IMR-90 (cell line): ENCODE measurements around the gene HAVCR2. TPM values are rescaled to one million over a fixed set of nuclear protein-coding genes. Genes with fewer than 3 reads are reported as not detected.

Experiments
- ATAC-seq: fragments of 200-7000 bp; cut with Tn5 transposase; 2 replicates; pipeline ENCODE4 v1.9.1; 2020; ENCODE audit warnings: low read depth, mild to moderate bottlenecking, moderate library complexity
- BruUV-seq: library from RNA; stranded (reverse); fragments of 400-500 nt; replicated peaks from 2 replicates; lab custom pipeline; 2021; lab: Mats Ljungman, UMichigan
- CTCF ChIA-PET: fragments of 300-600 bp; formaldehyde crosslinking; extraction: SDS; loops from one replicate; lab custom pipeline; 2021; ENCODE audit warnings: antibody characterized with exemption; lab: Yijun Ruan, JAX
- POLR2A ChIA-PET: fragments of 300-600 bp; sonication (Branson Sonifier 250); formaldehyde crosslinking; loops from one replicate; lab custom pipeline; 2022; ENCODE audit warnings: antibody characterized with exemption; ENCODE audit not compliant: unreplicated experiment; lab: Charles Lee
- DNase-seq: peaks from one replicate; pipeline ENCODE4 v3.0.0; 2013
- H2AFZ ChIP-seq: replicated peaks from 2 replicates; pipeline ENCODE3; 2013; ENCODE audit warnings: low read length, mild to moderate bottlenecking; ENCODE audit not compliant: poor library complexity
- H2AK5ac ChIP-seq: 2 replicates; pipeline ENCODE4 v1.6.1; 2013; ENCODE audit warnings: low read depth, low read length, inconsistent platforms
- H2AK9ac ChIP-seq: replicated peaks from 2 replicates; pipeline ENCODE3; 2013; ENCODE audit warnings: mild to moderate bottlenecking, low read depth, low read length, moderate library complexity; ENCODE audit not compliant: poor library complexity
- H2BK120ac ChIP-seq: 2 replicates; pipeline ENCODE4 v1.6.1; 2013; ENCODE audit warnings: low read depth, low read length, inconsistent platforms
- H2BK15ac ChIP-seq: 3 replicates; pipeline ENCODE4 v1.6.1; 2013; ENCODE audit warnings: low read depth, low read length, inconsistent platforms
- H2BK20ac ChIP-seq: 2 replicates; pipeline ENCODE4 v1.6.1; 2013; ENCODE audit warnings: low read depth, mild to moderate bottlenecking, inconsistent platforms, low read length, moderate library complexity
- H2BK5ac ChIP-seq: 2 replicates; pipeline ENCODE4 v1.6.1; 2013; ENCODE audit warnings: mild to moderate bottlenecking, low read depth, low read length, inconsistent platforms; ENCODE audit not compliant: poor library complexity, severe bottlenecking
- H3K14ac ChIP-seq: replicated peaks from 2 replicates; pipeline ENCODE4 v1.6.1; 2013; ENCODE audit warnings: low read depth, low read length, inconsistent platforms
- H3K18ac ChIP-seq: 2 replicates; pipeline ENCODE4 v1.6.1; 2013; ENCODE audit warnings: low read depth, low read length, control low read depth
- H3K23ac ChIP-seq: 2 replicates; pipeline ENCODE4 v1.6.1; 2013; ENCODE audit warnings: low read depth, low read length, inconsistent platforms
- H3K27ac ChIP-seq: 2 replicates; pipeline ENCODE4 v1.5.1; 2013; ENCODE audit warnings: mild to moderate bottlenecking, control low read depth, low read length; ENCODE audit not compliant: insufficient read depth
- H3K27me3 ChIP-seq: 2 replicates; pipeline ENCODE4 v1.6.1; 2013; ENCODE audit warnings: low read length; ENCODE audit not compliant: control insufficient read depth, insufficient read depth
- H3K36me3 ChIP-seq: 2 replicates; pipeline ENCODE4 v1.6.1; 2013; ENCODE audit warnings: low read length, mixed read lengths; ENCODE audit not compliant: control insufficient read depth, insufficient read depth
- H3K4ac ChIP-seq: 2 replicates; pipeline ENCODE4 v1.6.1; 2013; ENCODE audit warnings: low read depth, low read length, inconsistent platforms
- H3K4me1 ChIP-seq: 2 replicates; pipeline ENCODE4 v1.6.1; 2013; ENCODE audit warnings: low read length, mixed read lengths; ENCODE audit not compliant: control insufficient read depth, insufficient read depth
- H3K4me2 ChIP-seq: 2 replicates; pipeline ENCODE4 v1.6.1; 2013; ENCODE audit warnings: low read depth, mild to moderate bottlenecking, control low read depth, low read length, moderate library complexity
- H3K4me3 ChIP-seq: 2 replicates; pipeline ENCODE4 v1.5.1; 2013; ENCODE audit warnings: low read depth, mild to moderate bottlenecking, control low read depth, low read length, moderate library complexity; ENCODE audit not compliant: insufficient read depth
- H3K56ac ChIP-seq: 2 replicates; pipeline ENCODE4 v1.6.1; 2013; ENCODE audit warnings: low read length, inconsistent platforms; ENCODE audit not compliant: insufficient read depth; ENCODE audit errors: extremely low read depth
- H3K79me1 ChIP-seq, 2 experiments: 2 replicates each; pipeline ENCODE4 v1.6.1; 2013; ENCODE audit warnings: low read length in 2 of 2, inconsistent platforms in 1 of 2, low read depth in 1 of 2
- H3K9ac ChIP-seq: 2 replicates; pipeline ENCODE4 v1.6.1; 2013; ENCODE audit warnings: low read depth, low read length, control low read depth
- H3K9me1 ChIP-seq: 2 replicates; pipeline ENCODE4 v1.6.1; 2013; ENCODE audit warnings: low read length, inconsistent platforms; ENCODE audit not compliant: insufficient read depth
- H3K9me3 ChIP-seq: 2 replicates; pipeline ENCODE4 v1.6.1; 2013; ENCODE audit warnings: low read length; ENCODE audit not compliant: control insufficient read depth, insufficient read depth
- H4K20me1 ChIP-seq: 2 replicates; pipeline ENCODE4 v1.6.1; 2013; ENCODE audit warnings: low read length, inconsistent platforms; ENCODE audit not compliant: insufficient read depth
- H4K5ac ChIP-seq: 2 replicates; pipeline ENCODE4 v1.6.1; 2013; ENCODE audit warnings: mild to moderate bottlenecking, low read depth, low read length, control low read depth
- H4K8ac ChIP-seq, 2 experiments: 2 replicates each; pipeline ENCODE4 v1.6.1; 2013; ENCODE audit warnings: low read depth in 2 of 2, low read length in 2 of 2, control low read depth in 1 of 2, inconsistent platforms in 1 of 2
- H4K91ac ChIP-seq: 2 replicates; pipeline ENCODE4 v1.6.1; 2013; ENCODE audit warnings: low read depth, low read length, inconsistent platforms; ENCODE audit not compliant: insufficient read depth
- BHLHE40 ChIP-seq: fragments of 150-350 bp; IDR thresholded peaks from 2 replicates; pipeline ENCODE4 v1.6.1; 2016; ENCODE audit warnings: mild to moderate bottlenecking, low read depth, low read length
- CEBPB ChIP-seq: IDR thresholded peaks from 2 replicates; pipeline ENCODE4 v1.6.1; 2012; ENCODE audit warnings: low read depth, low read length, improper control_type of control experiment
- CHD1 ChIP-seq: IDR thresholded peaks from 2 replicates; pipeline ENCODE4 v1.6.1; 2012; ENCODE audit warnings: low read depth, low read length, improper control_type of control experiment
- CTCF ChIP-seq: conservative IDR thresholded peaks from 2 replicates; pipeline ENCODE4 v1.5.1; 2012; ENCODE audit warnings: mild to moderate bottlenecking, low read depth, low read length, improper control_type of control experiment
- ELK1 ChIP-seq: fragments of 150-350 bp; IDR thresholded peaks from 2 replicates; pipeline ENCODE4 v1.6.1; 2016; ENCODE audit warnings: low read depth, mild to moderate bottlenecking, low read length, moderate library complexity, borderline replicate concordance
- FOS ChIP-seq: fragments of 150-350 bp; IDR thresholded peaks from 2 replicates; pipeline ENCODE4 v1.6.1; 2016; ENCODE audit warnings: low read depth, low read length
- MAFK ChIP-seq: IDR thresholded peaks from 2 replicates; pipeline ENCODE4 v1.6.1; 2012; ENCODE audit warnings: low read depth, low read length, improper control_type of control experiment
- MAZ ChIP-seq: IDR thresholded peaks from 2 replicates; pipeline ENCODE4 v1.6.1; 2012; ENCODE audit warnings: low read depth, mild to moderate bottlenecking, low read length, improper control_type of control experiment, moderate library complexity, borderline replicate concordance
- MXI1 ChIP-seq: IDR thresholded peaks from 2 replicates; pipeline ENCODE4 v1.6.1; 2012; ENCODE audit warnings: low read depth, mild to moderate bottlenecking, low read length, moderate library complexity, borderline replicate concordance
- NFE2L2 ChIP-seq: fragments of 150-350 bp; IDR thresholded peaks from 2 replicates; pipeline ENCODE4 v1.6.1; 2016; ENCODE audit warnings: low read depth, mild to moderate bottlenecking, low read length
- POLR2A ChIP-seq: IDR thresholded peaks from 2 replicates; pipeline ENCODE4 v1.6.1; 2012; ENCODE audit warnings: mild to moderate bottlenecking, low read depth, low read length
- RAD21 ChIP-seq: IDR thresholded peaks from 2 replicates; pipeline ENCODE4 v1.6.1; 2012; ENCODE audit warnings: low read length, improper control_type of control experiment
- RCOR1 ChIP-seq: IDR thresholded peaks from 2 replicates; pipeline ENCODE4 v1.6.1; 2012; ENCODE audit warnings: mild to moderate bottlenecking, low read length, improper control_type of control experiment; ENCODE audit not compliant: insufficient replicate concordance
- RFX5 ChIP-seq: IDR thresholded peaks from 2 replicates; pipeline ENCODE4 v1.8.0; 2012; ENCODE audit warnings: low read depth, mild to moderate bottlenecking, low read length, moderate library complexity
- SMC3 ChIP-seq: fragments of 150-350 bp; IDR thresholded peaks from 2 replicates; pipeline ENCODE4 v1.6.1; 2016; ENCODE audit warnings: low read depth, mild to moderate bottlenecking, antibody characterized with exemption, low read length, moderate library complexity
- USF2 ChIP-seq: fragments of 150-350 bp; IDR thresholded peaks from 2 replicates; pipeline ENCODE4 v1.6.1; 2017; ENCODE audit warnings: mild to moderate bottlenecking, antibody characterized with exemption, low read length, low read depth
- WGBS, 2 experiments: methylation state at CpG; one replicate each; pipeline versions ENCODE4 v1.1.5 to v1.1.7; 2013; ENCODE audit warnings: missing lambda C conversion rate in 2 of 2; ENCODE audit not compliant: insufficient read length in 1 of 2; ENCODE audit errors: extremely low coverage in 2 of 2; 5-methylcytosine and 5-hydroxymethylcytosine counted together
- dilution Hi-C: fragments of 300-500 bp; cut with HindIII; formaldehyde crosslinking; loops from one replicate; pipeline ENCODE4 v1.14.3; 2018; ENCODE audit warnings: low sequenced_read_pairs; ENCODE audit not compliant: unreplicated experiment
- in situ Hi-C: fragments of 300-500 bp; cut with MboI; formaldehyde crosslinking; loops from 3 replicates; pipeline ENCODE4 v1.14.3; 2019; ENCODE audit warnings: low sequenced_read_pairs, inconsistent platforms, mixed read lengths
- intact Hi-C: fragments of 100-400 bp; cut with micrococcal nuclease; formaldehyde crosslinking; loops from 2 replicates; pipeline ENCODE4 v1.10.0; 2022
- polyA plus RNA-seq, 3 experiments: library from polyadenylated mRNA; depleted of rRNA; stranded (reverse); fragments of >200 nt; gene quantifications; 2 replicates each; pipeline ENCODE4 v1.2.3, GENCODE V29; 2012; ENCODE audit warnings: low replicate concordance in 1 of 3
- total RNA-seq: library from RNA; depleted of rRNA; stranded (reverse); fragments of >200 nt; gene quantifications from 2 replicates; pipeline ENCODE4 v1.2.3, GENCODE V29; 2012

The HAVCR2 gene
- total and polyA plus RNA-seq, 2 of the 4 experiments (the other 2 are of a cell fraction): under 0.01 to 0.07 TPM

GRCh38 chr5:157063776-157064430, 44.9 kb downstream of the HAVCR2 start:
- Histone ChIP-seq H2AK9ac (no peak overlapping the region), H3K4me1 (no peaks in the 10 kb centered on the region), H2AFZ (no peak overlapping the region), H2BK5ac (no peak overlapping the region), H3K36me3 (no peaks in the 10 kb centered on the region), H3K27ac (no peak overlapping the region), H3K27me3 (no peaks in the 10 kb centered on the region), H3K56ac (no peak overlapping the region), H3K14ac (no peak overlapping the region), H3K18ac (no peak overlapping the region), H2BK20ac (no peak overlapping the region), H2AK5ac (no peak overlapping the region), H3K4me3 (no peak overlapping the region), H2BK15ac (no peak overlapping the region), H3K9me3 (no peaks in the 10 kb centered on the region; the same call in 1 of the 2 replicates), H3K23ac (no peak overlapping the region), H4K20me1 (no peaks in the 10 kb centered on the region), H2BK120ac (no peak overlapping the region), H3K9ac (no peak overlapping the region), H3K9me1 (no peaks in the 10 kb centered on the region), H4K8ac (no peak overlapping the region), H3K4me2 (no peak overlapping the region), H4K91ac (no peak overlapping the region), H4K5ac (no peak overlapping the region), H3K79me1 (no peaks in the 10 kb centered on the region), H3K4ac (no peak overlapping the region)
- intact Hi-C loops: no loop called here
- in situ Hi-C loops: no loop called here
- ChIA-PET CTCF (no interaction called here), POLR2A (no interaction called here)
- 40% methylated on average over 3 of the region's 4 CpGs; no CpG with 5 or more reads in 1 of the 2 experiments for WGBS, 2 experiments
- ATAC-seq (no peak), DNase-seq (no peak)
- no peak for TF ChIP-seq CHD1
- no peak for TF ChIP-seq SMC3
- TF ChIP-seq POLR2A: no peak
- TF ChIP-seq MAFK: no peak
- no peak for TF ChIP-seq MXI1
- TF ChIP-seq CEBPB: no peak
- TF ChIP-seq MAZ: no peak
- no peak for TF ChIP-seq RCOR1
- no peak for TF ChIP-seq BHLHE40
- TF ChIP-seq RAD21: no peak
- TF ChIP-seq CTCF: no peak
- TF ChIP-seq ELK1: no peak
- TF ChIP-seq NFE2L2: no peak
- TF ChIP-seq USF2: no peak
- no peak for TF ChIP-seq RFX5
- TF ChIP-seq FOS: no peak
- dilution Hi-C loops: no loop called here
- no TSS peak for BruUV-seq
